ENCODE results near the gene SLK.

Gene SLK

DNA sequence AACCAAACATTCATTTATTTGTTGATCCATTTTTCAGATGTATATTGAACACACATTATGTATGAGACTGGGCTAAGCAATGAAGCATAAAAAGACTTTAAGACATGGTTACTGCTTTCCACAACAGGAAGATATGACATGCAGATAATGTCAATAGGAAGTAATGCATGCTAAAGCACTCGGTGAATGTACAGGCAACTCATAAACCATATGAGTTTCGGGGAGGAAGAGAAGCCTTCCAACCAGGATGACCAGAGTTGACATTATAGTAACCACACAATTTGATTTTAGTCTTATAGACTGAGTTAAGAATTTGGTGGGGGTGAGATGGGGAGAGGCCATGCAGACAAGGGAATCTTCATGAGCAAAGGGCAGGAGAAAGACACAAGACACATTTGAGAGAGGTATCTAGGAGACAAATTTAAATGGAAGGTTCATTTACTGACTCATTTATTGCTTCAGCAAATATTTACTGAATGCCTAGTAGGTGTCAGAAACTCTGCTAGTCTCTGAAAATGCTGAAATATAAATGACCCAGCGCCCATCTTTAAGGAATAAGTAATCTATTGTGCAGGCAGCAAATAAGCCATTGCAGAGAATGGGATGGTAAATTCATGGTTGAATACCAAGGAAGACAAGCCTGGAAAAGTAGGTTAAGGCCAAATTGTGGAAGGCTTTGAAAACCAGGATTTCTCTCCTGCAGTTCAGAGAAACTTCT lies 19.0 kb upstream of the SLK start:
- Histone ChIP-seq H3K4me1 (ENCODE audit: low read length) (no peaks in the 10 kb centered on the region), H3K9ac (ENCODE audit: low read length) (no peak overlapping the region), H3K27ac (ENCODE audit: low read length) (no peak overlapping the region), H3K4me3 (ENCODE audit: low read length) (no peak overlapping the region), H4K20me1 (ENCODE audit: insufficient read depth, low read length) (no peaks in the 10 kb centered on the region), H3K27me3 (ENCODE audit: low read depth, low read length) (no peaks in the 10 kb centered on the region), H3K79me2 (ENCODE audit: low read length) (no peaks in the 10 kb centered on the region), H3K36me3 (replicated peaks; ENCODE audit: low read depth, low read length) (no peaks in the 10 kb centered on the region), H3K4me2 (ENCODE audit: low read length) (no peak overlapping the region), H2AFZ (ENCODE audit: low read depth, low read length) (no peak overlapping the region), H3K9me3 (ENCODE audit: insufficient read depth, low read length) (no peaks in the 10 kb centered on the region)
- TF ChIP-seq EZH2phosphoT487 (IDR thresholded peaks at IDR 0.05; ENCODE audit: low read depth), result no peak
- TF ChIP-seq, protein P1, sequence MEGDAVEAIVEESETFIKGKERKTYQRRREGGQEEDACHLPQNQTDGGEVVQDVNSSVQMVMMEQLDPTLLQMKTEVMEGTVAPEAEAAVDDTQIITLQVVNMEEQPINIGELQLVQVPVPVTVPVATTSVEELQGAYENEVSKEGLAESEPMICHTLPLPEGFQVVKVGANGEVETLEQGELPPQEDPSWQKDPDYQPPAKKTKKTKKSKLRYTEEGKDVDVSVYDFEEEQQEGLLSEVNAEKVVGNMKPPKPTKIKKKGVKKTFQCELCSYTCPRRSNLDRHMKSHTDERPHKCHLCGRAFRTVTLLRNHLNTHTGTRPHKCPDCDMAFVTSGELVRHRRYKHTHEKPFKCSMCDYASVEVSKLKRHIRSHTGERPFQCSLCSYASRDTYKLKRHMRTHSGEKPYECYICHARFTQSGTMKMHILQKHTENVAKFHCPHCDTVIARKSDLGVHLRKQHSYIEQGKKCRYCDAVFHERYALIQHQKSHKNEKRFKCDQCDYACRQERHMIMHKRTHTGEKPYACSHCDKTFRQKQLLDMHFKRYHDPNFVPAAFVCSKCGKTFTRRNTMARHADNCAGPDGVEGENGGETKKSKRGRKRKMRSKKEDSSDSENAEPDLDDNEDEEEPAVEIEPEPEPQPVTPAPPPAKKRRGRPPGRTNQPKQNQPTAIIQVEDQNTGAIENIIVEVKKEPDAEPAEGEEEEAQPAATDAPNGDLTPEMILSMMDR (IDR thresholded peaks at IDR 0.05; ENCODE audit: low read depth, low read length), result no peak

DNA sequence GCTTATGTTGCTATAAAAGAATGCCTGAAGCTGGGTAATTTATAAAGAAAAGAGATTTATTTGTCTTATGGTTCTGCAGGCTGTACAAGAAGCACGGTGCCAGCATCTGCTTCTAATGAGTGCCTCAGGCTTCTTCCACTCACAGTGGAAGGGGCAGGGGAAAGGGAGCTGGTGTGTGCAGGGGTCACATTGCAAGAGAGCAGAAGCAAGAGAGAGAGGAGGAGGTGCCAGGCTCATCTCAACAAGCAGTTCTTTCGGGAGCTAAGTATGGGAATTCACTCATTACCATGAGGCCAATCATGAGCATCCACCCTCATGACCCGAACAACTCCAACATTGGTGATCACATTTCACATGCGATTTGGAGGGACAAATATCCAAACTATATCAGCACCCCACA lies 17.2 kb upstream of the SLK start:
- Histone ChIP-seq H3K4me1 (ENCODE audit: low read length) (no peaks in the 10 kb centered on the region), H3K9me3 (ENCODE audit: insufficient read depth, low read length) (no peaks in the 10 kb centered on the region), H4K20me1 (ENCODE audit: insufficient read depth, low read length) (no peaks in the 10 kb centered on the region), H2AFZ (ENCODE audit: low read depth, low read length) (no peak overlapping the region), H3K4me2 (ENCODE audit: low read length) (no peak overlapping the region), H3K27ac (ENCODE audit: low read length) (no peak overlapping the region), H3K4me3 (ENCODE audit: low read length) (no peak overlapping the region), H3K27me3 (ENCODE audit: low read depth, low read length) (no peaks in the 10 kb centered on the region), H3K79me2 (ENCODE audit: low read length) (no peaks in the 10 kb centered on the region), H3K9ac (ENCODE audit: low read length) (no peak overlapping the region), H3K36me3 (replicated peaks; ENCODE audit: low read depth, low read length) (no peaks in the 10 kb centered on the region)
- TF ChIP-seq EZH2phosphoT487 (IDR thresholded peaks at IDR 0.05; ENCODE audit: low read depth), result no peak
- TF ChIP-seq, protein P1 (IDR thresholded peaks at IDR 0.05; ENCODE audit: low read depth, low read length), result no peak

DNA sequence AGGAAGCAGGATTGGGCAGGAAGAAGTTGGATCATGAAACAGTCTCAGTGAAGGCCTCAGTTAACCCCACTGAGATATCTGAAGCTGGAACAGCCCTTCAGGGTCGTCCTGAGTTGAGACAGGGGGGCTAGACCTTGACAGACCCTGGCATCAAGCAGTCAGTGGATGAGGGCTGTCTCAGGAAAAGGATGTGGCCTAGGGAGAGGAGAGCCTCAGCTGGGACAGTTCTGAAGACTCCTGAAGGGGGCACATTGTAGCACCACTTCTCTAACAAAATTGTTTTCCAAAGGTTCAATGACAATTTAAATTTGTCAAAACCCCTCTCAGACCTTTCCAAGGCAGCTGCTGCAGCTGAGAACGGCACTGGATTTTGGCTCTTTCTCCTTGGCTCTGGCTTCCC lies 15.8 kb upstream of the SLK start:
- Histone ChIP-seq H4K20me1 (ENCODE audit: insufficient read depth, low read length) (no peaks in the 10 kb centered on the region), H3K4me2 (ENCODE audit: low read length) (no peak overlapping the region), H3K27ac (ENCODE audit: low read length) (no peak overlapping the region), H3K79me2 (ENCODE audit: low read length) (no peaks in the 10 kb centered on the region), H3K4me1 (ENCODE audit: low read length) (no peaks in the 10 kb centered on the region), H3K4me3 (ENCODE audit: low read length) (no peak overlapping the region), H3K27me3 (ENCODE audit: low read depth, low read length) (no peaks in the 10 kb centered on the region), H2AFZ (ENCODE audit: low read depth, low read length) (no peak overlapping the region), H3K9ac (ENCODE audit: low read length) (no peak overlapping the region), H3K9me3 (ENCODE audit: insufficient read depth, low read length) (no peaks in the 10 kb centered on the region), H3K36me3 (replicated peaks; ENCODE audit: low read depth, low read length) (no peaks in the 10 kb centered on the region)
- no peak for TF ChIP-seq EZH2phosphoT487 (IDR thresholded peaks at IDR 0.05; ENCODE audit: low read depth)
- TF ChIP-seq, protein P1 (IDR thresholded peaks at IDR 0.05; ENCODE audit: low read depth, low read length), result no peak

DNA sequence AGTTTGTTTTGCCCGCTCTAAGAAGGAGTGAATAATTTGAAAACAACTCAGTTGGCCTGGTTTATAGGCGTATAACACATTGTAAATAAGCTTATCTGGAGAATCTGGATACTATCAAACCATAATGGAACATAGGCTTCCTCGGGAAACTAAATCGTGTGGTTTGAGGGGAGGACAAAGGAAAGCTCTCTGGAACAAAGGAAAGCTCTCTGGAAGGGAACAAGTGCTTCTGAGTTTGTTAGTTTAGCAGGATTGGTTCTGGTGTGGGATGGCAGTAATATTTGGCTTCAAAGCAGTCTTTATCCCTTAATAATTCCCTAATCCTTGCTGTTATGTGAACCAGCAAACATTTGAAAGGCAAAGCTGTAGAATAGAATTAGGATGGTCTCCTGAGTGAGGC lies 15.0 kb upstream of the SLK start:
- Histone ChIP-seq H3K9me3 (ENCODE audit: insufficient read depth, low read length) (no peaks in the 10 kb centered on the region), H2AFZ (ENCODE audit: low read depth, low read length) (no peak overlapping the region), H3K4me2 (ENCODE audit: low read length) (no peak overlapping the region), H3K4me1 (ENCODE audit: low read length) (no peaks in the 10 kb centered on the region), H3K79me2 (ENCODE audit: low read length) (no peaks in the 10 kb centered on the region), H3K4me3 (ENCODE audit: low read length) (no peak overlapping the region), H4K20me1 (ENCODE audit: insufficient read depth, low read length) (no peaks in the 10 kb centered on the region), H3K27me3 (ENCODE audit: low read depth, low read length) (no peaks in the 10 kb centered on the region), H3K36me3 (replicated peaks; ENCODE audit: low read depth, low read length) (no peaks in the 10 kb centered on the region), H3K9ac (ENCODE audit: low read length) (no peak overlapping the region), H3K27ac (ENCODE audit: low read length) (no peak overlapping the region)
- TF ChIP-seq EZH2phosphoT487 (IDR thresholded peaks at IDR 0.05; ENCODE audit: low read depth), result no peak
- TF ChIP-seq, protein P1 (IDR thresholded peaks at IDR 0.05; ENCODE audit: low read depth, low read length), result no peak

All from OCI-LY3 (cell line).